ENCODE measurements around the gene TLR10.
A peak's percentile ranks its signal among the peaks of the same experiment; 100 is the strongest.
"Not testable (repeated sequence)": the region's sequence is repeated elsewhere in the genome, so short reads cannot be mapped to it uniquely, and the experiment has no call there.

Gene TLR10

GRCh38 chr4:38782452-38783108, at the start of gene TLR10:
Gene TLR10, minus strand, starts transcription at chr4:38782990. Its CDS starts 7,400 bp downstream, at chr4:38775590.
- DNase-seq (ENCODE audit: low spot score), result peak; percentile 66

- no peak for DNase-seq (ENCODE audit: low spot score)
Measured at GRCh38 chr4:38832206-38832605, 49.4 kb upstream of the TLR10 start.

- DNase-seq (ENCODE audit: low spot score), result no peak
Measured at GRCh38 chr4:38831653-38832052, 48.9 kb upstream of the TLR10 start.

DNA sequence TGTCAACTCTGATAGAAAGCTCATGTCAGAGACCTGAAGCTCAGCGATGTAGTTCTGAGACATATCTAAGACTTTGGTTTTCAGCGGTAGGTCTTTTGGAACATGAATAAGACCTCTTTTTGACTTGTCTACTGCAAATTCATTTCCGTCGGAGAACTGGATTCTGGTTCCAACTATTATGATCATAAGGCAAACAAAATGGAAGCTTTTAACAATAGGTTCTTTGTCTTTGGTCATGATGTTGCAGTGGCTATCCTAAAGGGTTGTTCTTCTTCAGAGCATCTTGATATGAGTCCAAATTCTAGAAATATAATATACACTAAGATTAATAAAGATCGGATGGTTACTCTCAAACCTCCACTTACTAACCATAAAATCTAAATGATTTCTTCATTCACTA, 46.4 kb upstream of the TLR10 start:
- no peak for DNase-seq (ENCODE audit: low spot score)

DNA sequence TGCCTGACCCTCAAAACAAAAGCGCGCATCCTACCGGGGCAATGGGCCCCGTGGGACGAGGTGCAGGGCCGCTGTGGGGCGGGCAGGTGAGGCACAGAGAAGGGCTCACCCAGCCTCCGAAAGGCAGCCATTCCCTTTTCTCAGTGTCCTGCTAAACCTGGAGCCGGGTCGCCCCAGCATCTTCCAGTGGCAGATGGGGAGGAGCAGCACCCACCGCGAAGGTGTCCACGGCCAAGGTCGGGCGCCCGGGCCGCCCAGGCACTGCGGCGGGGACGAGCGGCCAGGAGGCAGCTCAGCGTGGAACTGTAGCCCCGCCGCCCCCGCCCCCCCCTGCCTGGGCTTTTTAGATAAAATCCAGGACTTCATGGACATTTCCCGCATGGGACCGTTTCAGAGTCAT, 41.0 kb upstream of the TLR10 start:
- no peak for DNase-seq (ENCODE audit: low spot score)

DNA sequence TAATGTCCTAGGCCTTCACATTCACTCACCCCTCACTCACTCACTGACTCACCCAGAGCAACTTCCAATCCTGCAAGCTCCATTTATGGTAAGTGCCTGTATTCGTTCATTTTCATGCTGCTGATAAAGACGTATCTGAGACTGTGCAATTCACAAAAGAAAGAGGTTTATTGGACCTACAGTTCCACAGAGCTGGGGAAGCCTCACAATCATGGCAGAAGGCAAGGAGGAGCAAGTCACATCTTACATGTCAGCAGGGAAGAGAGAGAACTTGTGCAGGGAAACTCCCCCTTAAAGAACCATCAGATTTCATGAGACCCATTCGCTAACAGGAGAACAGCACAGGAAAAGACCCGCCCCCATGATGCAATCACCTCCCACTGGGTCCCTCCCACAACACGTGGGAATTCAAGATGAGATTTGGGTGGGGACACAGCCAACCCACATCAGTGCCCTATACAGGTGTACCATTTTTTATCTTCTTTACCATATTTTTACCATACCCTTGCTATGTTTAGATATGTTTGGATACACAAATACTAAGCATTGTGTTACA, 40.0 kb upstream of the TLR10 start:
- no peak for DNase-seq (ENCODE audit: low spot score)

GRCh38 chr4:38821739-38822138, 38.9 kb upstream of the TLR10 start:
- DNase-seq (ENCODE audit: low spot score), result no peak

- no peak for DNase-seq (ENCODE audit: low spot score)
Measured at GRCh38 chr4:38820329-38821061, 37.7 kb upstream of the TLR10 start.

DNA sequence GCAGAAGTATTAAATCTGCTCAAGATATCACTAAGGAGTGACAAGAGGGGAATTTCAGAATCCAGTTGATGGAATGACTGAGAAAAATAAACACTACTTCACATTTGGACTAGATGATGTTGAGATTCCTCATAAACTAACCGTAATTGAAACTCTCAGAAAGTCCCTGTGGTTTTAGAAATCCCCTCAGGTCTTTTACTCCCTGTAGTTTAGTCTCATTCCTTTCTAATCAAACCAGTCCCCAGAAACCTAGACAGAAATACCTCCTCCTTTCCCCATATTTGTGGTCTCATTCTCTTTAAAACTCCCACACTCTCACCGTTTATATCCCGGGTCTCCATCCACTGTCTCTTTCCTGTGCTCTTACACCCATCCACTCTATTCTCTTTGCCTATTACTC, 36.8 kb upstream of the TLR10 start:
- DNase-seq (ENCODE audit: low spot score), result no peak

- DNase-seq (ENCODE audit: low spot score), result no peak
Measured at GRCh38 chr4:38818441-38818976, 35.7 kb upstream of the TLR10 start.

GRCh38 chr4:38815885-38816782, 33.3 kb upstream of the TLR10 start:
- no peak for DNase-seq (ENCODE audit: low spot score)

DNA sequence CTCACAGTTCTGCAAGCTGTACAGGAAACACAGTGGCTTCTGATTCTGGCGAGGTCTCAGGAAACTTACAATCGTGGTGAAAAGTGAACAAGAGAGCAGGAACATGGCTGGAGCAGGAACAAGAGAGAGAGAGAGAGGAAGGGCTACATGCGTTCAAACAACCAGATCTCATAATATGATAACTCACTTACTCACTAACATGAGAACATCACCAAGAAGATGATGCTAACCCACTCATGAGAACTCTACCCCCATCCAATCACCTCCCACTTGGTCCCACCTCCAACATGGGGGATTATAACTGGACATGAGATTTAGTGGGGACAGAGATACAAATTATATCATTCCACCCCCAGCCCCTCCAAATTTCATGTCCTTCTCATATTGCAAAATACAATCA, 31.6 kb upstream of the TLR10 start:
- DNase-seq (ENCODE audit: low spot score), result no peak

- no peak for DNase-seq (ENCODE audit: low spot score)
Measured at GRCh38 chr4:38811297-38811696, 28.5 kb upstream of the TLR10 start.

DNA sequence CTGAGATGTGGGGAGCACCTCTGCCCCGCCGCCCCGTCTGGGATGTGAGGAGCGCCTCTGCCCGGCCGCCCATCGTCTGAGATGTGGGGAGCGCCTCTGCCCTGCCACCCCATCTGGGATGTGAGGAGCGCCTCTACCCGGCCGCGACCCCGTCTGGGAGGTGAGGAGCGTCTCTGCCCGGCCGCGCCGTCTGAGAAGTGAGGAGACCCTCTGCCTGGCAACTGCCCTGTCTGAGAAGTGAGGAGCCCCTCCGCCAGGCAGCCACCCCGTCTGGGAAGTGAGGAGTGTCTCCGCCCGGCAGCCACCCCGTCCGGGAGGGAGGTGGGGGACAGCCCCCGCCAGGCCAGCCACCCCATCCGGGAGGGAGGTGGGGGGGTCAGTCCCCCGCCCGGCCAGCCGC, 24.7 kb upstream of the TLR10 start:
- DNase-seq (ENCODE audit: low spot score), result not testable (repeated sequence)

DNA sequence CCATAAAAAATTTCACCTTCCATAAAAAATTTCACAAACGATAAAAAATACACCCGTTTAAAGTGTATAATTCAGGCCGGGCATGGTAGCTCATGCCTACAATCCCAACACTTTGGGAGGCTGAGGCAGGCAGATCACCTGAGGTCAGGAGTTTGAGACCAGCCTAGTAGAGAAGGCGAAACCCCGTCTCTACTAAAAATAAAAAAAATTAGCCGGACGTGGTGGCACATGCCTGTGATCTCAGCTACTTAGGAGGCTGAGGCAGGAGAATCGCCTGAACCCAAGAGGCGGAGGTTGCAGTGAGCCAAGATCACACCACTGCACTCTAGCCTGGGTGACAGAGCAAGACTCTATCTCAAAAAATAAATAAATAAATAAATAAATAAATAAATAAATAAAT, 23.5 kb upstream of the TLR10 start:
- DNase-seq (ENCODE audit: low spot score), result not testable (repeated sequence)

- peak; percentile 41 for DNase-seq (ENCODE audit: low spot score)
Measured at GRCh38 chr4:38805530-38806145, 22.8 kb upstream of the TLR10 start.

- DNase-seq (ENCODE audit: low spot score), result peak; percentile 35
Measured at GRCh38 chr4:38804654-38805295, 22.0 kb upstream of the TLR10 start, which contains the start of gene TLR1. Gene TLR1, minus strand, starts transcription at chr4:38804791. Its CDS starts 5,960 bp downstream, at chr4:38798831.

DNA sequence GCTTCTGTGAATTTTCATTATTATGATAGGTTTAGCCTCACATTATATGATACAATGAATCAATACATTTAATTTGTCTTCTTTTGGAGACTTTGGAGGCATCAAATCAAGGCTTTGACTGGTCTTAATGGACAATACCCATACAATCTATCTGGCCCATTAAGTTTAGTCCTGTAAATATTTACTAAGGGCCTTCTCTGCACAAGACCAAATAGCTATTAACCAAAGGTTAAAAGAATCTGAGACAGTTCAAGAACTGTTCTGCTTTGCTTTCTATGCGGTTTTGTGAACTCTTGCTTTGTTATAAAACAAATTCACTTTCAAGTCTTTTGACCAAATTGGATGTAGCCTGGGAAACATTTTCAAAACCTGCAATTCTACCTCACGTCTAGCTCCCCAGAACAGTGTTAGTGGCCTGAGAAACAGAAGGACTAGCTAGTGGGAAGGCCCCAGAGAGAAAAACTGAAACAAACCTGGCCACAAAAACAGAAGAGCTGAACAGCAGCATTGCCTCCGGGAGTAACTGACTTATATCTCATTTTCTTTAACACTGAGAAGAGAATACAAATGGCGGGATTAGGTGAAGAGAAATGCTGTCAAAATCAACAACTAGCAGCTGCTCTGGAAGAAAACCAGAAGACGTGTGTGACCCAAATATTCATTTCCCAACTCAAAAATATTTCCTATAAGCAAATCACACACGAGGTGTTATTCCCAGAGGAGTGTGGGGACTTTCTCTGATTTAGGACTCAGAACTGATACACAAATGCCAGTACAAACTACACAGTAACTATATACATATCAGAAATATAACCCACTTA, 21.3 kb upstream of the TLR10 start:
- no peak for DNase-seq (ENCODE audit: low spot score)

DNA sequence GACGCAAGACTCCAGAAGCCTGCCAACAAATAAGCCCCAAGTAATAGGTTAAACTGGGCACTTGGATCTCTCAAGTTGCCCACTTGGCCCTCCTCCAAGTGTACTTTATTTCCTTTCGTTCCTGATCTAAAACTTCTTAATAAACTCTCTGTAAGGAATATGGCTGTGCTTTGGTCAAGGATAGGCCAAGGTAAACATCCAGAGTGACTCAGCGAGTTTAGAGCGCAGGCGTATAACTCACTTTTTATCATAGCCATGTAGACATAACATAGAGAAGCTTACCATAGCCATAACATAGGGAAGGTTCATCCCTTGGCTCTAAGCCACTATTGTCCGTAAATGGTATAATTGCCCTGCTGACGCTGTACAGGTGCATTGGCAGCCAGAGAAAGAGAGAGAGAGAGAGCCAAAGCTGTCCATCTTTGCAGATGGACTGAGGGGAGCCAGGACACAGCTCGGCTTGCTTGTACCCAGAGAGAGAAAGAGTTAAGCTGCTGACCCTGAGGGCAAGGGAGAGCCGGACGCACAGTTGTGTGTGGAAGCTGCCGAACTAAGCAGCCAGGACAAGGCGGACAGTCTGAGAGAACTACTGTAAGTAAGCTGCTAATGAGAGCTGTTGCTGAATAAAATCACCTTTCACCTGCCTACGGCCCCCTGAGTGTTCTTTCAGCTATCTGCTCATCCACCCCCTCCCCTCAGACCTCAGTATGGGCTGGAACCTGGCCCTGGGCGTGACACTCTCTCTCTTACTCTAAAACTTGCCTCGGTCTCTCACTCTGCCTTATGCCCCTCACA, 20.0 kb upstream of the TLR10 start:
- no peak for DNase-seq (ENCODE audit: low spot score)
